Panc1 (cell line): Measurements from ENCODE around the gene KMT2B. TPM values are rescaled to one million over a fixed set of nuclear protein-coding genes. Genes with fewer than 3 reads are reported as not detected.
A peak's percentile ranks its signal among the peaks of the same experiment; 100 is the strongest.

Experiments
- ATAC-seq: fragments of 200-7000 bp; cut with Tn5 transposase; 2 replicates; pipeline ENCODE4 v1.9.1; 2020; ENCODE audit warnings: mild to moderate bottlenecking, moderate library complexity
- BruUV-seq: library from RNA; stranded (reverse); fragments of 400-500 nt; replicated peaks from 2 replicates; lab custom pipeline; 2021; lab: Mats Ljungman, UMichigan
- CTCF ChIA-PET: fragments of 300-600 bp; sonication (Branson Sonifier 250); formaldehyde crosslinking; loops from one replicate; lab custom pipeline; 2022; ENCODE audit warnings: antibody characterized with exemption; lab: Charles Lee
- POLR2A ChIA-PET: fragments of 300-600 bp; sonication (Branson Sonifier 250); formaldehyde crosslinking; loops from one replicate; lab custom pipeline; 2022; ENCODE audit warnings: antibody characterized with exemption; lab: Charles Lee
- DNase-seq: peaks from one replicate; pipeline ENCODE4 v3.0.0-alpha.2; 2010; ENCODE audit warnings: low read depth, low spot score
- H3K27ac ChIP-seq: 2 replicates; pipeline ENCODE4 v1.5.1; 2011; ENCODE audit warnings: mild to moderate bottlenecking, low read length, inconsistent platforms
- H3K27me3 ChIP-seq: fragments of 200-500 bp; sonication (Bioruptor generic); 2 replicates; pipeline ENCODE4 v1.6.0; 2014; ENCODE audit warnings: low read length, inconsistent platforms; ENCODE audit not compliant: control insufficient read depth, insufficient read depth
- H3K36me3 ChIP-seq: fragments of 200-500 bp; sonication (Bioruptor generic); 2 replicates; pipeline ENCODE4 v1.5.1; 2014; ENCODE audit warnings: inconsistent platforms, mild to moderate bottlenecking, low read length, moderate library complexity; ENCODE audit not compliant: control insufficient read depth, insufficient read depth
- H3K4me1 ChIP-seq: 2 replicates; pipeline ENCODE4 v1.5.1; 2011; ENCODE audit warnings: inconsistent platforms, mild to moderate bottlenecking, low read length, moderate library complexity; ENCODE audit not compliant: control insufficient read depth, insufficient read depth
- H3K4me3 ChIP-seq, 2 experiments: 2 replicates each; pipeline ENCODE4 v1.5.1; 2011 to 2012; ENCODE audit warnings: low read depth in 2 of 2, low read length in 2 of 2, mild to moderate bottlenecking in 2 of 2, inconsistent platforms in 1 of 2, moderate library complexity in 1 of 2
- H3K9me3 ChIP-seq: fragments of 200-500 bp; sonication (Bioruptor generic); 2 replicates; pipeline ENCODE4 v1.5.1; 2014; ENCODE audit warnings: low read depth, mild to moderate bottlenecking, inconsistent platforms, low read length, moderate library complexity; ENCODE audit not compliant: control insufficient read depth, insufficient read depth
- CTCF ChIP-seq: fragments of 450-650 bp; IDR thresholded peaks from 2 replicates; pipeline ENCODE4 v1.5.1; 2017; ENCODE audit warnings: mild to moderate bottlenecking
- POLR2AphosphoS5 ChIP-seq: IDR thresholded peaks from 2 replicates; pipeline ENCODE4 v1.6.1; 2012; ENCODE audit warnings: mild to moderate bottlenecking, low read depth, low read length, moderate library complexity
- SIN3A ChIP-seq: IDR thresholded peaks from 2 replicates; pipeline ENCODE4 v1.6.1; 2012; ENCODE audit warnings: low read depth, mild to moderate bottlenecking, low read length, moderate library complexity, borderline replicate concordance; ENCODE audit not compliant: insufficient read depth
- TCF7L2 ChIP-seq: IDR thresholded peaks from 2 replicates; pipeline ENCODE4 v1.6.1; 2011; ENCODE audit warnings: mild to moderate bottlenecking, low read depth, low read length, inconsistent platforms
- in situ Hi-C: cut with HindIII; loops from 2 replicates; pipeline ENCODE4 v1.10.0; 2016; ENCODE audit warnings: low sequenced_read_pairs, low pct_unique_long_range_greater_than_20kb
- intact Hi-C: fragments of 100-400 bp; cut with micrococcal nuclease; formaldehyde crosslinking; loops from one replicate; pipeline ENCODE4 v1.10.0; 2022; ENCODE audit not compliant: unreplicated experiment
- total RNA-seq: library from RNA; stranded (reverse); gene quantifications from one replicate; pipeline ENCODE4 v1.2.1, GENCODE V29; 2021; ENCODE audit not compliant: unreplicated experiment
- TF ChIP-seq, protein P1 (sequence below), 2 experiments: IDR thresholded peaks; 2 replicates each; pipeline ENCODE4 v1.6.1; 2011 to 2012; ENCODE audit warnings: low read depth in 2 of 2, control low read depth in 1 of 2, low read length in 1 of 2, mild to moderate bottlenecking in 1 of 2, moderate library complexity in 1 of 2; ENCODE audit not compliant: insufficient read depth in 1 of 2

KMT2B gene
- total RNA-seq, 1 experiment from 2014 or later = 68.8 TPM

GRCh38 chr19:35775046-35775297, 57.2 kb downstream of the KMT2B start:
- Histone ChIP-seq H3K9me3 (no peaks in the 10 kb centered on the region), H3K27ac (0 out of 2 replicates have a peak overlapping the region, but pooled peaks have one; percentile 1), H3K4me1 (peaks cover 11% of the 10 kb centered on the region; the same call in 1 of the 2 replicates), H3K27me3 (no peaks in the 10 kb centered on the region), H3K36me3 (no peaks in the 10 kb centered on the region), H3K4me3 (peak overlapping the region; percentile 54 to 65)
- CTCF ChIA-PET = no interaction called here
- ATAC-seq (peak; percentile 19), DNase-seq (no peak)
- no TSS peak for BruUV-seq
- in situ Hi-C loops = no loop called here
- intact Hi-C loops = no loop called here
- POLR2A ChIA-PET = no interaction called here
- TF ChIP-seq, protein P1, sequence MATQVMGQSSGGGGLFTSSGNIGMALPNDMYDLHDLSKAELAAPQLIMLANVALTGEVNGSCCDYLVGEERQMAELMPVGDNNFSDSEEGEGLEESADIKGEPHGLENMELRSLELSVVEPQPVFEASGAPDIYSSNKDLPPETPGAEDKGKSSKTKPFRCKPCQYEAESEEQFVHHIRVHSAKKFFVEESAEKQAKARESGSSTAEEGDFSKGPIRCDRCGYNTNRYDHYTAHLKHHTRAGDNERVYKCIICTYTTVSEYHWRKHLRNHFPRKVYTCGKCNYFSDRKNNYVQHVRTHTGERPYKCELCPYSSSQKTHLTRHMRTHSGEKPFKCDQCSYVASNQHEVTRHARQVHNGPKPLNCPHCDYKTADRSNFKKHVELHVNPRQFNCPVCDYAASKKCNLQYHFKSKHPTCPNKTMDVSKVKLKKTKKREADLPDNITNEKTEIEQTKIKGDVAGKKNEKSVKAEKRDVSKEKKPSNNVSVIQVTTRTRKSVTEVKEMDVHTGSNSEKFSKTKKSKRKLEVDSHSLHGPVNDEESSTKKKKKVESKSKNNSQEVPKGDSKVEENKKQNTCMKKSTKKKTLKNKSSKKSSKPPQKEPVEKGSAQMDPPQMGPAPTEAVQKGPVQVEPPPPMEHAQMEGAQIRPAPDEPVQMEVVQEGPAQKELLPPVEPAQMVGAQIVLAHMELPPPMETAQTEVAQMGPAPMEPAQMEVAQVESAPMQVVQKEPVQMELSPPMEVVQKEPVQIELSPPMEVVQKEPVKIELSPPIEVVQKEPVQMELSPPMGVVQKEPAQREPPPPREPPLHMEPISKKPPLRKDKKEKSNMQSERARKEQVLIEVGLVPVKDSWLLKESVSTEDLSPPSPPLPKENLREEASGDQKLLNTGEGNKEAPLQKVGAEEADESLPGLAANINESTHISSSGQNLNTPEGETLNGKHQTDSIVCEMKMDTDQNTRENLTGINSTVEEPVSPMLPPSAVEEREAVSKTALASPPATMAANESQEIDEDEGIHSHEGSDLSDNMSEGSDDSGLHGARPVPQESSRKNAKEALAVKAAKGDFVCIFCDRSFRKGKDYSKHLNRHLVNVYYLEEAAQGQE (IDR thresholded peaks at IDR 0.05; ENCODE audit: insufficient read depth in 1 of 2, low read depth in 2 of 2, low read length in 1 of 2) = no peak
- TF ChIP-seq TCF7L2 = no peak
- no peak for TF ChIP-seq CTCF
- no peak for TF ChIP-seq POLR2AphosphoS5
- no peak for TF ChIP-seq SIN3A

DNA sequence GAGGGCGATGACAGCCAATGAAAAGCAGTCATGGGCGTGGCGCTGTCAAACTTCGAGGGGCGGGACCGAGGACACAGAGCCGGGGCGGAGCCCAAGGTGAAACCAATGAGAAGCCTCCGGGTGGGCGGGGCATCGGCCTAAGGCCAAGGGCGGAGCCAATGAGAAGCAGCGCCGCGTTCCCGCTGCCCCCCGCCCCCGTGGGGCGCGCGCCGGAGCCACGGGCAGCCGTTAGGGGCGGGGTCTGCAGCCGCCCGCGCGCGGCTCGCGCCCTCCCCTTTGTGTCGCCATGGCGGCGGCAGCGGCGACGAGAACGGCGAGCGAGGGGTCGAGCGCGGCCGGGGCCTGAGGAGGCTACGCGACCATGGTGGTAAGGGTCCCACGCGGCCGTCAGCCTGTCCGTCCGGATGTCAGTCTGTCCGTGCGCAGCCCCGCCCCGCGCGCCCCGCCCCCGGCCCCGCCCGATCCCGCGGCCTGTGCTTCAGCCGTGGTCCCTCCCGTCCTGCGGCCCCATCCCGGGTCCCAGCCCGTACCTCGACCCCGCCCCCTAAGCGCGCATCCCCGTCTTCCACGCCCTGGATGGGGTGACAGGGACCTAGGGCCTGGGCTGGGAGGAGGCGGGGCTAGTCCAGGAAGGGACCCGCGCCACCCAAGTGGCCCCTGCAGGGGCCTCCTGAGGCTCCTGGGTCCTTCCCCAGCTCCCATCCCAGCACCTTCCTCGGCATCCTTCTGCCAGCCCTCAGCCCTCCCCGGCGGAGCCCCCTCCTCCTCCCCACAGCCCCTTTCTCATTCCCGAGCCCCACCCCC, 57.7 kb downstream of the KMT2B start, which contains the start of gene ARHGAP33:
ARHGAP33 (plus strand) TSS at position 267 of the 804 bp plus-strand sequence; CDS start at position 362, 95 bp downstream.
- TF ChIP-seq SIN3A (peak; percentile 96; the same call in 1 of the 2 replicates), TCF7L2 (no peak), POLR2AphosphoS5 (peak; percentile 67), CTCF (no peak)
- TF ChIP-seq, protein P1 (IDR thresholded peaks at IDR 0.05; ENCODE audit: insufficient read depth in 1 of 2, low read depth in 2 of 2, low read length in 1 of 2) = no peak
- Histone ChIP-seq H3K27ac (peak within 1 kb of the TSS; percentile 24; the same call in 1 of the 2 replicates), H3K4me3 (peak within 1 kb of the TSS; percentile 54 to 65), H3K27me3 (no peaks in the 10 kb centered on the region), H3K9me3 (no peaks in the 10 kb centered on the region), H3K4me1 (peaks cover 11% of the 10 kb centered on the region; the same call in 1 of the 2 replicates), H3K36me3 (no peaks in the 10 kb centered on the region)
- DNase-seq = peak; percentile 72
- ChIA-PET CTCF (no interaction called here), POLR2A (interaction anchor here (0.6 kb wide), 1 partner anchor 31 kb away, joined by 9 read pairs; no protein-coding TSS in a partner anchor)
- intact Hi-C loops = no loop called here
- in situ Hi-C loops = no loop called here
- no TSS peak for BruUV-seq
- peak; percentile 97 for ATAC-seq
